H1 (cell line): Measurements from ENCODE around the gene EPHA5. TPM values are rescaled to one million over a fixed set of nuclear protein-coding genes. Genes with fewer than 3 reads are reported as not detected.

Source experiments
- CHD7 ChIP-seq: fragments of 300-600 bp; sonication (generic); IDR thresholded peaks from 2 replicates; pipeline ENCODE4 v1.7.1; 2012; ENCODE audit warnings: low read length, moderate library complexity, mild to moderate bottlenecking, inconsistent platforms; ENCODE audit not compliant: insufficient replicate concordance
- TBP ChIP-seq: IDR thresholded peaks from 2 replicates; pipeline ENCODE4 v1.6.1; 2011; ENCODE audit warnings: low read depth, low read length, improper control_type of control experiment
- polyA plus RNA-seq, 7 experiments: library from polyadenylated mRNA; depleted of rRNA in 3 of 7; stranded (reverse) in 5 of 7; unstranded in 2 of 7; fragments of >200 nt in 5 of 7; fragments of 200-250 nt in 2 of 7; gene quantifications; 1 replicate in 5 of 7; 2 replicates in 1 of 7; 4 replicates in 1 of 7; pipeline versions ENCODE4 v1.2.1 to v1.2.3, GENCODE V29; 2011 to 2013; ENCODE audit warnings: missing spikeins in 2 of 7, mixed read lengths in 2 of 7
- total RNA-seq: library from RNA; stranded (reverse); fragmentation: NEBNext Ultra II Directional; extraction: Animal tissue kit (Norgen Biotek cat#: 25700); gene quantifications from 2 replicates; pipeline ENCODE4 v1.2.1, GENCODE V29; 2021

Gene EPHA5
- total and polyA plus RNA-seq, 2 of the 8 experiments (the other 6 are each of a cell fraction or from before 2014, with no cell fraction given), result 0.03 to 0.11 TPM

DNA sequence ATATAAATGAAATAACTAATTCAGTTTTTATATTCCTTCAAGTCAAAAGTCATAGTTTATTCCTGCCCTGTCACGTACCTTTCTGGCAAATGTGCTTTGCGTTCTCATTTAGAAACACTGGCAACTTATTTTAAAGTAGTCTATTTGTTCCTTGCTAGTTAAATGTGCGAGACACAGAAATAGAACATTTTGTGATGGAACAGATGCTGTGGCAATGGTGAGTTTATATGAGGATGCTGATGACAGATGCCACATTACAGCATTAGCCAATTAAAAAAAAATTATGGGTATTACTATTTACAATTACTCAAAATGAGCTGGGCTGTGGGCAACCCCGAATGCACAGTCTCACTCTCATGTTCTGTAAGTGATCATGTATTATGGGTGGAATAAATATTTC, 26.1 kb upstream of the EPHA5 start (continued):
- TF ChIP-seq CHD7, result no peak
- TF ChIP-seq TBP, result no peak
